HTERT RPE-1 (cell line): ENCODE measurements around the gene TIRAP.
"Not testable (repeated sequence)": the region's sequence is repeated elsewhere in the genome, so short reads cannot be mapped to it uniquely, and the experiment has no call there.

Source experiments
- in situ Hi-C: fragments of 300-500 bp; cut with MboI; formaldehyde crosslinking; loops from 4 replicates; pipeline ENCODE4 v1.14.3; 2020; ENCODE audit warnings: low sequenced_read_pairs

Gene TIRAP

GRCh38 chr11:126282736-126283591, at the start of gene TIRAP:
Gene TIRAP (plus strand): TSS chr11:126283093. CDS start chr11:126290895, 7,802 bp downstream.
- in situ Hi-C loops: no loop called here

GRCh38 chr11:126233391-126233790, 49.5 kb upstream of the TIRAP start:
- in situ Hi-C loops: no loop called here

GRCh38 chr11:126246636-126247035, 36.3 kb upstream of the TIRAP start:
- in situ Hi-C loops: no loop called here

GRCh38 chr11:126253265-126253664, 29.6 kb upstream of the TIRAP start:
- in situ Hi-C loops: no loop called here

GRCh38 chr11:126254819-126255218, 28.1 kb upstream of the TIRAP start:
- in situ Hi-C loops: no loop called here

- in situ Hi-C loops: not testable (repeated sequence)
These were observed 27.4 kb upstream of the TIRAP start for GRCh38 chr11:126255507-126255906.

GRCh38 chr11:126256216-126256615, 26.7 kb upstream of the TIRAP start:
- in situ Hi-C loops: no loop called here

- in situ Hi-C loops: no loop called here
These were observed 25.7 kb upstream of the TIRAP start for GRCh38 chr11:126257144-126257543.

GRCh38 chr11:126257764-126258163, 25.1 kb upstream of the TIRAP start:
- in situ Hi-C loops: no loop called here

- in situ Hi-C loops: no loop called here
These were observed 20.7 kb upstream of the TIRAP start for GRCh38 chr11:126262216-126262615.

- in situ Hi-C loops: no loop called here
These were observed 19.4 kb upstream of the TIRAP start for GRCh38 chr11:126263489-126263888.

- in situ Hi-C loops: no loop called here
These were observed 17.1 kb upstream of the TIRAP start for GRCh38 chr11:126265811-126266210.

- in situ Hi-C loops: no loop called here
These were observed 15.2 kb upstream of the TIRAP start for GRCh38 chr11:126267650-126268049.

GRCh38 chr11:126268361-126268707, 14.6 kb upstream of the TIRAP start:
- in situ Hi-C loops: no loop called here

- in situ Hi-C loops: no loop called here
These were observed 13.9 kb upstream of the TIRAP start, which contains the start of the genes FOXRED1 and SRPRA for GRCh38 chr11:126268708-126269579. Gene FOXRED1 (plus strand): TSS chr11:126269154. CDS start chr11:126269207, 53 bp downstream. Gene SRPRA (minus strand): TSS chr11:126268895. CDS start chr11:126268804, 91 bp downstream.

GRCh38 chr11:126277322-126277721, 5.6 kb upstream of the TIRAP start:
- in situ Hi-C loops: no loop called here

GRCh38 chr11:126277780-126278179, 5.1 kb upstream of the TIRAP start:
- in situ Hi-C loops: no loop called here

GRCh38 chr11:126279191-126279590, 3.7 kb upstream of the TIRAP start:
- in situ Hi-C loops: no loop called here

GRCh38 chr11:126280595-126280994, 2.3 kb upstream of the TIRAP start:
- in situ Hi-C loops: no loop called here

GRCh38 chr11:126281245-126281644, 1.6 kb upstream of the TIRAP start:
- in situ Hi-C loops: no loop called here

GRCh38 chr11:126281666-126282175, 1.2 kb upstream of the TIRAP start:
- in situ Hi-C loops: no loop called here
